SK-N-SH (cell line): ENCODE measurements around the gene FRZB. TPM values are rescaled to one million over a fixed set of nuclear protein-coding genes. Genes with fewer than 3 reads are reported as not detected.
A peak's percentile ranks its signal among the peaks of the same experiment; 100 is the strongest.

Source experiments
- CTCF ChIA-PET: fragments of 300-600, 350-600 bp; formaldehyde crosslinking; extraction: SDS; loops from one replicate; lab custom pipeline; 2021; lab: Yijun Ruan, JAX
- POLR2A ChIA-PET: fragments of 350-600 bp; sonication (Branson Sonifier 250); formaldehyde crosslinking; extraction: SDS; loops from one replicate; lab custom pipeline; 2020; ENCODE audit warnings: antibody characterized with exemption, inconsistent platforms; lab: Yijun Ruan, JAX
- DNase-seq: peaks from one replicate; pipeline ENCODE4 v3.0.0; 2012
- H2AFZ ChIP-seq: fragments of 200-600 bp; sonication (generic); 2 replicates; pipeline ENCODE4 v1.8.1; 2016; ENCODE audit warnings: antibody characterized with exemption, mild to moderate bottlenecking, low read depth
- H3F3A ChIP-seq: fragments of 200-600 bp; sonication (generic); replicated peaks from 2 replicates; pipeline ENCODE3; 2016; ENCODE audit warnings: antibody characterized with exemption, mild to moderate bottlenecking; ENCODE audit not compliant: insufficient read depth
- H3K27ac ChIP-seq, 2 experiments: fragments of 200-500 bp in 1 of 2; fragments of 200-600 bp in 1 of 2; sonication (Bioruptor generic) in 1 of 2; sonication (generic), shearing (Covaris generic) in 1 of 2; 2 replicates each; pipeline versions ENCODE4 v1.5.1 to v1.6.1; 2014 to 2016; ENCODE audit warnings: low read depth in 2 of 2, inconsistent platforms in 1 of 2, low read length in 1 of 2, mild to moderate bottlenecking in 1 of 2, mixed read lengths in 1 of 2
- H3K27me3 ChIP-seq: fragments of 200-600 bp; sonication (generic), shearing (Covaris generic); 2 replicates; pipeline ENCODE4 v1.6.1; 2016; ENCODE audit warnings: mixed run types; ENCODE audit not compliant: insufficient read depth
- H3K36me3 ChIP-seq, 2 experiments: fragments of 200-500 bp in 1 of 2; fragments of 200-600 bp in 1 of 2; sonication (Bioruptor generic) in 1 of 2; sonication (generic) in 1 of 2; replicated peaks in 1 of 2; 2 replicates each; pipeline versions ENCODE3 to v1.5.1; 2014 to 2016; ENCODE audit warnings: low read length in 1 of 2, mild to moderate bottlenecking in 1 of 2; ENCODE audit not compliant: insufficient read depth in 2 of 2, control insufficient read depth in 1 of 2
- H3K4me1 ChIP-seq, 2 experiments: fragments of 200-500 bp in 1 of 2; fragments of 200-600 bp in 1 of 2; sonication (Bioruptor generic) in 1 of 2; sonication (generic), shearing (Covaris generic) in 1 of 2; 2 replicates each; pipeline versions ENCODE4 v1.5.1 to v1.6.1; 2014 to 2016; ENCODE audit warnings: low read depth in 1 of 2, low read length in 1 of 2, mixed run types in 1 of 2; ENCODE audit not compliant: insufficient read depth in 2 of 2, control insufficient read depth in 1 of 2
- H3K4me2 ChIP-seq: fragments of 200-600 bp; sonication (generic), shearing (Covaris generic); 2 replicates; pipeline ENCODE4 v1.6.1; 2017; ENCODE audit warnings: mixed run types
- H3K4me3 ChIP-seq, 2 experiments: fragments of 200-500 bp in 1 of 2; fragments of 200-600 bp in 1 of 2; sonication (Bioruptor generic) in 1 of 2; sonication (generic), shearing (Covaris generic) in 1 of 2; 2 replicates each; pipeline versions ENCODE4 v1.5.1 to v1.8.1; 2014 to 2016; ENCODE audit warnings: low read depth in 2 of 2, inconsistent platforms in 1 of 2, low read length in 1 of 2, mild to moderate bottlenecking in 1 of 2, mixed read lengths in 1 of 2, moderate library complexity in 1 of 2
- H3K79me2 ChIP-seq: fragments of 200-600 bp; sonication (generic); 2 replicates; pipeline ENCODE4 v1.8.1; 2017; ENCODE audit warnings: mild to moderate bottlenecking; ENCODE audit not compliant: insufficient read depth
- H3K9ac ChIP-seq: fragments of 200-600 bp; sonication (generic); 2 replicates; pipeline ENCODE4 v1.6.1; 2017; ENCODE audit warnings: mixed run types
- H3K9me2 ChIP-seq: fragments of 200-600 bp; sonication (generic); 2 replicates; pipeline ENCODE4 v1.6.1; 2017; ENCODE audit warnings: mixed run types
- H3K9me3 ChIP-seq: fragments of 200-600 bp; sonication (generic); 2 replicates; pipeline ENCODE4 v1.6.1; 2017; ENCODE audit warnings: mixed run types, mild to moderate bottlenecking, moderate library complexity
- H4K20me1 ChIP-seq: fragments of 200-600 bp; sonication (generic); 2 replicates; pipeline ENCODE4 v1.6.1; 2017; ENCODE audit warnings: mild to moderate bottlenecking, mixed run types; ENCODE audit not compliant: insufficient read depth
- ELF1 ChIP-seq: IDR thresholded peaks from 2 replicates; pipeline ENCODE4 v1.4.0; 2012
- FOSL2 ChIP-seq: IDR thresholded peaks from 2 replicates; pipeline ENCODE4 v1.4.0; 2012; ENCODE audit warnings: low read depth, mild to moderate bottlenecking, moderate library complexity, borderline replicate concordance
- FOXJ3 ChIP-seq: sonication (generic); formaldehyde crosslinking; IDR thresholded peaks from 2 replicates; pipeline ENCODE4 v1.5.1; 2020; ENCODE audit warnings: mild to moderate bottlenecking, missing genetic modification reagents
- JUND ChIP-seq: IDR thresholded peaks from 2 replicates; pipeline ENCODE4 v1.4.0; 2012
- MXI1 ChIP-seq: IDR thresholded peaks from 2 replicates; pipeline ENCODE4 v1.6.1; 2012; ENCODE audit warnings: mild to moderate bottlenecking, low read depth, low read length, improper control_type of control experiment
- NFIC ChIP-seq: IDR thresholded peaks from 2 replicates; pipeline ENCODE4 v1.4.0; 2012; ENCODE audit warnings: borderline replicate concordance
- POLR2AphosphoS5 ChIP-seq: IDR thresholded peaks from 2 replicates; pipeline ENCODE4 v1.6.1; 2012; ENCODE audit warnings: low read depth, low read length
- RXRA ChIP-seq: IDR thresholded peaks from 2 replicates; pipeline ENCODE4 v1.4.0; 2012; ENCODE audit warnings: low read depth, mild to moderate bottlenecking, borderline replicate concordance
- SIN3A ChIP-seq: IDR thresholded peaks from 2 replicates; pipeline ENCODE4 v1.6.1; 2012; ENCODE audit warnings: low read depth, mild to moderate bottlenecking, low read length, moderate library complexity, borderline replicate concordance
- SMC3 ChIP-seq: IDR thresholded peaks from 2 replicates; pipeline ENCODE4 v1.6.1; 2012; ENCODE audit warnings: low read depth, low read length, improper control_type of control experiment
- TAF1 ChIP-seq: IDR thresholded peaks from 2 replicates; pipeline ENCODE4 v1.6.1; 2012; ENCODE audit warnings: low read depth, mild to moderate bottlenecking, low read length, moderate library complexity, borderline replicate concordance
- TCF12 ChIP-seq: IDR thresholded peaks from 2 replicates; pipeline ENCODE4 v1.4.0; 2012
- TEAD4 ChIP-seq: IDR thresholded peaks from 2 replicates; pipeline ENCODE4 v1.4.0; 2012; ENCODE audit warnings: mild to moderate bottlenecking, borderline replicate concordance; ENCODE audit not compliant: insufficient read depth
- YY1 ChIP-seq: IDR thresholded peaks from 2 replicates; pipeline ENCODE4 v1.4.0; 2012; ENCODE audit warnings: low read depth, mild to moderate bottlenecking
- WGBS: methylation state at CpG from one replicate; pipeline ENCODE4 v1.1.6; 2017; ENCODE audit warnings: low lambda C conversion rate; 5-methylcytosine and 5-hydroxymethylcytosine counted together
- polyA plus RNA-seq, 3 experiments: library from polyadenylated mRNA; depleted of rRNA; stranded (reverse); fragments of >200 nt; gene quantifications; 2 replicates each; pipeline ENCODE4 v1.2.3, GENCODE V29; 2012
- TF ChIP-seq, protein P1 (sequence below): fragments of 200-600 bp; sonication (generic); IDR thresholded peaks from 2 replicates; pipeline ENCODE4 v1.6.1; 2017; ENCODE audit warnings: antibody characterized with exemption, mild to moderate bottlenecking, moderate library complexity
- TF ChIP-seq, protein P2 (sequence below): IDR thresholded peaks from 2 replicates; pipeline ENCODE4 v1.4.0; 2012; ENCODE audit warnings: low read depth
- TF ChIP-seq, protein P3 (sequence below): IDR thresholded peaks from 2 replicates; pipeline ENCODE4 v1.4.0; 2012; ENCODE audit warnings: low read depth, borderline replicate concordance
- TF ChIP-seq, protein P4 (sequence below): IDR thresholded peaks from 2 replicates; pipeline ENCODE4; 2012

FRZB gene
- polyA plus RNA-seq, 1 of the 3 experiments (the other 2 are of a cell fraction), result 3.5 TPM

- no peaks in the 10 kb centered on the region for H4K20me1 ChIP-seq
- no peaks in the 10 kb centered on the region for H3K79me2 ChIP-seq
- H3K9me2 ChIP-seq, result no peaks in the 10 kb centered on the region
- no peak overlapping the region for H3K4me3 ChIP-seq
- WGBS, result 52% methylated on average over 1 of the region's 1 CpG
- H3F3A ChIP-seq, result no peaks in the 10 kb centered on the region
- no peaks in the 10 kb centered on the region for H3K27me3 ChIP-seq
- H3K9me3 ChIP-seq, result no peaks in the 10 kb centered on the region
- no peak for TF ChIP-seq NFIC
- no peak for TF ChIP-seq POLR2AphosphoS5
- no peak for TF ChIP-seq TAF1
- TF ChIP-seq RXRA, result no peak
- peak; percentile 45; the same call in 1 of the 2 replicates for TF ChIP-seq FOSL2
- no peak for TF ChIP-seq SIN3A
- TF ChIP-seq JUND, result peak; percentile 28; the same call in 1 of the 2 replicates
- no peak for TF ChIP-seq FOXJ3
- no peak for TF ChIP-seq TEAD4
- peak; percentile 75 for TF ChIP-seq TCF12
- CTCF ChIA-PET, result no interaction called here
- no peak for DNase-seq
- H2AFZ ChIP-seq, result no peak overlapping the region
- POLR2A ChIA-PET, result no interaction called here
- peaks cover 0 to 4% of the 10 kb centered on the region in 2 experiments; a peak in 2 of 4 replicates for H3K4me1 ChIP-seq
- no peak overlapping the region for H3K27ac ChIP-seq
- no peaks in the 10 kb centered on the region for H3K36me3 ChIP-seq
- no peak overlapping the region for H3K4me2 ChIP-seq
- H3K9ac ChIP-seq, result no peak overlapping the region
Observed at GRCh38 chr2:182897137-182897536, 30.7 kb upstream of the FRZB start.

DNA sequence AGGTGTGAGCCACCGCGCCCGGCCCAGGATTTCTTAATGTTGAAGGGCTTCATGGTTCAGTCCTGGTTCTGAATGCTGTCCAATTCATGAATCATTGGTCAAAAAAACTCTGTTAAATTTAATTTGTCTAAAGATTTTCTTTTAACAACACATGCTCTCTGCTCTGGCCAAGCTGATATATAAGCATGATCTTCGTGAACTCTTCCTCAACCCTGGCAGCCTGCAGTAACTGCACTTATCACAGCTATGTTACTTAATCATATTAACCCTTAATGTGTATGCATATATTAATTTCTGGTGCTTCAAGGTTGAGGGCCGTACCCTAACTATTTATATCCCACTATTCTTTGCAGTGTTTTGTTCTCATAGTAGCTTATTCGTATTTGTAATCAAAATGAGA, 29.4 kb upstream of the FRZB start:
- DNase-seq, result no peak
- WGBS, result 90% methylated on average over 6 of the region's 6 CpGs
- no peaks in the 10 kb centered on the region for H4K20me1 ChIP-seq
- H3K9ac ChIP-seq, result no peak overlapping the region
- H3K9me2 ChIP-seq, result no peaks in the 10 kb centered on the region
- H2AFZ ChIP-seq, result no peak overlapping the region
- TF ChIP-seq, protein P1, sequence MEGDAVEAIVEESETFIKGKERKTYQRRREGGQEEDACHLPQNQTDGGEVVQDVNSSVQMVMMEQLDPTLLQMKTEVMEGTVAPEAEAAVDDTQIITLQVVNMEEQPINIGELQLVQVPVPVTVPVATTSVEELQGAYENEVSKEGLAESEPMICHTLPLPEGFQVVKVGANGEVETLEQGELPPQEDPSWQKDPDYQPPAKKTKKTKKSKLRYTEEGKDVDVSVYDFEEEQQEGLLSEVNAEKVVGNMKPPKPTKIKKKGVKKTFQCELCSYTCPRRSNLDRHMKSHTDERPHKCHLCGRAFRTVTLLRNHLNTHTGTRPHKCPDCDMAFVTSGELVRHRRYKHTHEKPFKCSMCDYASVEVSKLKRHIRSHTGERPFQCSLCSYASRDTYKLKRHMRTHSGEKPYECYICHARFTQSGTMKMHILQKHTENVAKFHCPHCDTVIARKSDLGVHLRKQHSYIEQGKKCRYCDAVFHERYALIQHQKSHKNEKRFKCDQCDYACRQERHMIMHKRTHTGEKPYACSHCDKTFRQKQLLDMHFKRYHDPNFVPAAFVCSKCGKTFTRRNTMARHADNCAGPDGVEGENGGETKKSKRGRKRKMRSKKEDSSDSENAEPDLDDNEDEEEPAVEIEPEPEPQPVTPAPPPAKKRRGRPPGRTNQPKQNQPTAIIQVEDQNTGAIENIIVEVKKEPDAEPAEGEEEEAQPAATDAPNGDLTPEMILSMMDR, result no peak
- TF ChIP-seq, all 33 proteins: peak for 0
- Histone ChIP-seq H3K36me3 (no peaks in the 10 kb centered on the region), H3K27ac (no peak overlapping the region), H3K27me3 (no peaks in the 10 kb centered on the region), H3K79me2 (no peaks in the 10 kb centered on the region), H3F3A (no peaks in the 10 kb centered on the region), H3K4me2 (no peak overlapping the region), H3K4me3 (no peak overlapping the region), H3K9me3 (no peaks in the 10 kb centered on the region), H3K4me1 (peaks cover 4 to 8% of the 10 kb centered on the region in 2 experiments; a peak in 2 of 4 replicates)
- ChIA-PET POLR2A (no interaction called here), CTCF (interaction anchor here (1.1 kb wide), 1 partner anchor 11 kb away, joined by 5 read pairs; no protein-coding TSS in a partner anchor)

DNA sequence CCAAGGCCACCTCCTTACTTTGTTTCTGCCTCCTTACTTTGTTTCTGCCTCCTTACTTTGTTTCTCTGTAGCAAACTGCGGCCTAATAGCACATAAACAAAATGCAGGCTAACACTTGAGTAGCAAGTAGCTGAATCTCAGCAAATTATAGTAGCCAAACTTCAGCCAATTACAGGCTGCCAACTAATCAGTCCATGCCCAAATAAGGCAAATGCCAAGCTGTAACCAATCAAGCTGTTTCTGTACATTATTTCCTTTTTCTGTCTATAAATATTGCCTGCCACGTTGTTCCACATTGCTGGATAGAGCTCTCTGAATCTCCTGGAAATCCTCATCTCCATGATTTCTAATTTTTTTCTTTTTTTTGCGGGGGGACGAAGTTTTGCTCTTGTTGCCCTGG, 28.7 kb upstream of the FRZB start:
- Histone ChIP-seq H3K4me2 (no peak overlapping the region), H3K9me2 (no peaks in the 10 kb centered on the region), H3K4me3 (no peak overlapping the region), H3K27me3 (no peaks in the 10 kb centered on the region), H3K9me3 (no peaks in the 10 kb centered on the region), H3K4me1 (peaks cover 4 to 10% of the 10 kb centered on the region in 2 experiments; a peak in 2 of 4 replicates), H3F3A (no peaks in the 10 kb centered on the region), H3K27ac (no peak overlapping the region), H2AFZ (no peak overlapping the region), H3K9ac (no peak overlapping the region), H3K36me3 (no peaks in the 10 kb centered on the region), H3K79me2 (no peaks in the 10 kb centered on the region), H4K20me1 (no peaks in the 10 kb centered on the region)
- CTCF ChIA-PET, result interaction anchor here (1.1 kb wide), 1 partner anchor 10 kb away, joined by 5 read pairs; no protein-coding TSS in a partner anchor
- POLR2A ChIA-PET, result no interaction called here
- 92% methylated on average over 4 of the region's 4 CpGs for whole genome bisulfite sequencing
- no peak for DNase-seq
- TF ChIP-seq SMC3 (no peak), ELF1 (no peak), FOSL2 (no peak), JUND (no peak), MXI1 (no peak), YY1 (no peak), SIN3A (no peak)
- TF ChIP-seq, protein P2, sequence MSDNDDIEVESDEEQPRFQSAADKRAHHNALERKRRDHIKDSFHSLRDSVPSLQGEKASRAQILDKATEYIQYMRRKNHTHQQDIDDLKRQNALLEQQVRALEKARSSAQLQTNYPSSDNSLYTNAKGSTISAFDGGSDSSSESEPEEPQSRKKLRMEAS, result no peak
- TF ChIP-seq, protein P3, sequence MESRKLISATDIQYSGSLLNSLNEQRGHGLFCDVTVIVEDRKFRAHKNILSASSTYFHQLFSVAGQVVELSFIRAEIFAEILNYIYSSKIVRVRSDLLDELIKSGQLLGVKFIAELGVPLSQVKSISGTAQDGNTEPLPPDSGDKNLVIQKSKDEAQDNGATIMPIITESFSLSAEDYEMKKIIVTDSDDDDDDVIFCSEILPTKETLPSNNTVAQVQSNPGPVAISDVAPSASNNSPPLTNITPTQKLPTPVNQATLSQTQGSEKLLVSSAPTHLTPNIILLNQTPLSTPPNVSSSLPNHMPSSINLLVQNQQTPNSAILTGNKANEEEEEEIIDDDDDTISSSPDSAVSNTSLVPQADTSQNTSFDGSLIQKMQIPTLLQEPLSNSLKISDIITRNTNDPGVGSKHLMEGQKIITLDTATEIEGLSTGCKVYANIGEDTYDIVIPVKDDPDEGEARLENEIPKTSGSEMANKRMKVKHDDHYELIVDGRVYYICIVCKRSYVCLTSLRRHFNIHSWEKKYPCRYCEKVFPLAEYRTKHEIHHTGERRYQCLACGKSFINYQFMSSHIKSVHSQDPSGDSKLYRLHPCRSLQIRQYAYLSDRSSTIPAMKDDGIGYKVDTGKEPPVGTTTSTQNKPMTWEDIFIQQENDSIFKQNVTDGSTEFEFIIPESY, result no peak
- TF ChIP-seq, protein P4, sequence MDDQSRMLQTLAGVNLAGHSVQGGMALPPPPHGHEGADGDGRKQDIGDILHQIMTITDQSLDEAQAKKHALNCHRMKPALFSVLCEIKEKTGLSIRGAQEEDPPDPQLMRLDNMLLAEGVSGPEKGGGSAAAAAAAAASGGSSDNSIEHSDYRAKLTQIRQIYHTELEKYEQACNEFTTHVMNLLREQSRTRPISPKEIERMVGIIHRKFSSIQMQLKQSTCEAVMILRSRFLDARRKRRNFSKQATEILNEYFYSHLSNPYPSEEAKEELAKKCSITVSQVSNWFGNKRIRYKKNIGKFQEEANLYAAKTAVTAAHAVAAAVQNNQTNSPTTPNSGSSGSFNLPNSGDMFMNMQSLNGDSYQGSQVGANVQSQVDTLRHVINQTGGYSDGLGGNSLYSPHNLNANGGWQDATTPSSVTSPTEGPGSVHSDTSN, result no peak
